Loucy (cell line): ENCODE results near the gene PRKCE.

Experiments
- EZH2phosphoT487 ChIP-seq: fragments of 200-600 bp; IDR thresholded peaks from 2 replicates; pipeline ENCODE4 v1.6.1; 2018; ENCODE audit warnings: antibody characterized with exemption, mild to moderate bottlenecking, moderate library complexity, borderline replicate concordance
- TF ChIP-seq, protein P1 (sequence below): fragments of 200-600 bp; sonication (generic); conservative IDR thresholded peaks from 2 replicates; pipeline ENCODE4 v1.5.1; 2014; ENCODE audit warnings: mild to moderate bottlenecking, antibody characterized with exemption, low read length

DNA sequence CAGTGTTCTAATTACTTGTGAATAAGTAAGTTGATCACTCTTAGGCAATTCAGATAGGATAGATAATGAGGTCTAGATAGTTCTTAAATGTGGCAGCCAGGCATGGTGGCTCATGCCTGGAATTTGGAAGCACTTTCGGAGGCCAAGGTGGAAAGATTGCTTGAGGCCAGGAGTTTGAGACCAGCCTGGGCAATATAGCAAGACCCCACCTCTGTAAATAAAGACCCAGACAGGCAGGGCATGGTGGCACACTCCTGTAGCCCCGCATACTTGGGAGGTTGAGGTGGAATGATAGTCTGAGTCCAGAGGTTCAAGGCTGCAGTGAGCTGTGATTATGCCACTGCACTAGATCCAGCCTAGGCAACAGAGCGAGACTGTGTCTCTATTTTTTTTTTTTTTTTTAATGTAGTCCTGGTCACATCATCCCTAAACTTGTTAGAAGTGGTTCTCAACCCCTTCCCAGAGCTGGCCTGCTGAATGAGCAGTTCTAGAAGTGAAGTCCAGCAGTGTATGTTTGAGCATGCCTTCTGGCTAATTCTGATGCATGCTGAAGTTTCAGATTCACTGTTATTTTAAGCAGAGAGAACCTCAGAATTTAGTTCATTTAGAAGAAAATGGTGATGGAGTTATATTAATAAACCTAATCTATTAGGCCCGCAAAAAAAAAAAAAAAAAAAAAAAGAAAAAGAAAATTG is 306.2 kb downstream of the PRKCE start:
- TF ChIP-seq, protein P1, sequence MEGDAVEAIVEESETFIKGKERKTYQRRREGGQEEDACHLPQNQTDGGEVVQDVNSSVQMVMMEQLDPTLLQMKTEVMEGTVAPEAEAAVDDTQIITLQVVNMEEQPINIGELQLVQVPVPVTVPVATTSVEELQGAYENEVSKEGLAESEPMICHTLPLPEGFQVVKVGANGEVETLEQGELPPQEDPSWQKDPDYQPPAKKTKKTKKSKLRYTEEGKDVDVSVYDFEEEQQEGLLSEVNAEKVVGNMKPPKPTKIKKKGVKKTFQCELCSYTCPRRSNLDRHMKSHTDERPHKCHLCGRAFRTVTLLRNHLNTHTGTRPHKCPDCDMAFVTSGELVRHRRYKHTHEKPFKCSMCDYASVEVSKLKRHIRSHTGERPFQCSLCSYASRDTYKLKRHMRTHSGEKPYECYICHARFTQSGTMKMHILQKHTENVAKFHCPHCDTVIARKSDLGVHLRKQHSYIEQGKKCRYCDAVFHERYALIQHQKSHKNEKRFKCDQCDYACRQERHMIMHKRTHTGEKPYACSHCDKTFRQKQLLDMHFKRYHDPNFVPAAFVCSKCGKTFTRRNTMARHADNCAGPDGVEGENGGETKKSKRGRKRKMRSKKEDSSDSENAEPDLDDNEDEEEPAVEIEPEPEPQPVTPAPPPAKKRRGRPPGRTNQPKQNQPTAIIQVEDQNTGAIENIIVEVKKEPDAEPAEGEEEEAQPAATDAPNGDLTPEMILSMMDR: no peak
- no peak for TF ChIP-seq EZH2phosphoT487
